ENCODE data around the gene PDP2.
A peak's percentile ranks its signal among the peaks of the same experiment; 100 is the strongest.

PDP2 gene, protein sequence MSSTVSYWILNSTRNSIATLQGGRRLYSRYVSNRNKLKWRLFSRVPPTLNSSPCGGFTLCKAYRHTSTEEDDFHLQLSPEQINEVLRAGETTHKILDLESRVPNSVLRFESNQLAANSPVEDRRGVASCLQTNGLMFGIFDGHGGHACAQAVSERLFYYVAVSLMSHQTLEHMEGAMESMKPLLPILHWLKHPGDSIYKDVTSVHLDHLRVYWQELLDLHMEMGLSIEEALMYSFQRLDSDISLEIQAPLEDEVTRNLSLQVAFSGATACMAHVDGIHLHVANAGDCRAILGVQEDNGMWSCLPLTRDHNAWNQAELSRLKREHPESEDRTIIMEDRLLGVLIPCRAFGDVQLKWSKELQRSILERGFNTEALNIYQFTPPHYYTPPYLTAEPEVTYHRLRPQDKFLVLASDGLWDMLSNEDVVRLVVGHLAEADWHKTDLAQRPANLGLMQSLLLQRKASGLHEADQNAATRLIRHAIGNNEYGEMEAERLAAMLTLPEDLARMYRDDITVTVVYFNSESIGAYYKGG

DNA sequence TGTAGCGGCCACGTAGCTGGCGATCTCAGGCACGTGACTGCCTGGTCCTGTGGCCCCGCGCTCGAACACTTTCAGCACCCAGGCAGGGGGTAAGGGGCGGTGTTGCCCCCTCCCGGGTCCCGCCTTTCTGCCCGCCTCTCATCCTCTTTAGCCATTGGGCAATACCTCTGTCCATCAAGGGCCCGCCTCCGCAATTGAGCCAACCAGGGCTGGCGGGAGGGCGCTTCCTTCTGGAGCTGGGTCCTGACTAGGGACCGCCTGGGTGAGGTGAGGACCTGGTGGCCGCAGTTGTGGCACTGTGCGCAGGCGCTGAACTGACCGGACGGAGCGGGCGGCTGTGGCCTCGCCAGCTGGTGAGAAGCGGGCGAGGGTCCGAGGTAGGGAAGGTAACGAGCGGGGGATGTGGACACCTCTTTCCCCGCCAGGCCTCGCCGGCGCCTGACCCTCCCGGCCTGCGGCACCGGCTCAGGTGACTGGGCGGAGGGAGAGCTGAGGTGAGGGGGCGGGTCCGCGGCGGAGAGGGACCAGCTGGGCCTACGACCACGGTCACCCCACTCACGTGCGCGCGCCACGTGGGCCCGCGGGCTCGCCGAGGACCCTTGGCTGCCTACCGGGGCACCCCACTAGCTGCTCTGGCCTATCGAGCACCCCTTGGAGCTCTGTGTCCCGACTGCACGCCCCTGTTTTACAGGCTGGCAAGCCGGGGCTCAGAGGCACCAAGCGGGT lies at the start of gene PDP2:
TSS of gene PDP2 (plus strand) at position 228 of the 726 bp plus-strand sequence. CDS start 3,770 bp downstream, outside the sequence.
- Histone ChIP-seq H2AFZ (ENCODE audit: low read length) (peak within 1 kb of the TSS; percentile 76), H3K79me2 (ENCODE audit: insufficient read depth, low read length) (peaks cover 43% of the 10 kb centered on the region), H3K4me3 (ENCODE audit: low read length, poor library complexity, severe bottlenecking) (peak within 1 kb of the TSS; percentile 97), H4K20me1 (ENCODE audit: insufficient read depth, low read length, poor library complexity, severe bottlenecking) (peaks cover 29% of the 10 kb centered on the region), H3K36me3 (ENCODE audit: insufficient read depth, low read length) (peaks cover 13% of the 10 kb centered on the region; the same call in 1 of the 2 replicates), H3K4me2 (ENCODE audit: low read depth, low read length, poor library complexity, severe bottlenecking) (peak within 1 kb of the TSS; percentile 87), H3F3A (ENCODE audit: low read depth) (peaks cover 11% of the 10 kb centered on the region), H3K9ac (ENCODE audit: low read depth, low read length, poor library complexity, severe bottlenecking) (peak within 1 kb of the TSS; percentile 73), H3K4me1 (ENCODE audit: insufficient read depth, low read length, poor library complexity, severe bottlenecking) (peaks cover 51% of the 10 kb centered on the region), H3K9me3 (ENCODE audit: insufficient read depth, low read depth, low read length) (no peaks in the 10 kb centered on the region), H3K27me3 (ENCODE audit: insufficient read depth, low read length, poor library complexity, severe bottlenecking) (no peaks in the 10 kb centered on the region), H3K9me2 (replicated peaks; ENCODE audit: low read depth, low read length) (no peaks in the 10 kb centered on the region)
- no peak for TF ChIP-seq EZH2phosphoT487 (IDR thresholded peaks at IDR 0.05; ENCODE audit: borderline replicate concordance)
- TF ChIP-seq, protein P1, sequence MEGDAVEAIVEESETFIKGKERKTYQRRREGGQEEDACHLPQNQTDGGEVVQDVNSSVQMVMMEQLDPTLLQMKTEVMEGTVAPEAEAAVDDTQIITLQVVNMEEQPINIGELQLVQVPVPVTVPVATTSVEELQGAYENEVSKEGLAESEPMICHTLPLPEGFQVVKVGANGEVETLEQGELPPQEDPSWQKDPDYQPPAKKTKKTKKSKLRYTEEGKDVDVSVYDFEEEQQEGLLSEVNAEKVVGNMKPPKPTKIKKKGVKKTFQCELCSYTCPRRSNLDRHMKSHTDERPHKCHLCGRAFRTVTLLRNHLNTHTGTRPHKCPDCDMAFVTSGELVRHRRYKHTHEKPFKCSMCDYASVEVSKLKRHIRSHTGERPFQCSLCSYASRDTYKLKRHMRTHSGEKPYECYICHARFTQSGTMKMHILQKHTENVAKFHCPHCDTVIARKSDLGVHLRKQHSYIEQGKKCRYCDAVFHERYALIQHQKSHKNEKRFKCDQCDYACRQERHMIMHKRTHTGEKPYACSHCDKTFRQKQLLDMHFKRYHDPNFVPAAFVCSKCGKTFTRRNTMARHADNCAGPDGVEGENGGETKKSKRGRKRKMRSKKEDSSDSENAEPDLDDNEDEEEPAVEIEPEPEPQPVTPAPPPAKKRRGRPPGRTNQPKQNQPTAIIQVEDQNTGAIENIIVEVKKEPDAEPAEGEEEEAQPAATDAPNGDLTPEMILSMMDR (conservative IDR thresholded peaks at IDR 0.05; ENCODE audit: low read length): no peak

DNA sequence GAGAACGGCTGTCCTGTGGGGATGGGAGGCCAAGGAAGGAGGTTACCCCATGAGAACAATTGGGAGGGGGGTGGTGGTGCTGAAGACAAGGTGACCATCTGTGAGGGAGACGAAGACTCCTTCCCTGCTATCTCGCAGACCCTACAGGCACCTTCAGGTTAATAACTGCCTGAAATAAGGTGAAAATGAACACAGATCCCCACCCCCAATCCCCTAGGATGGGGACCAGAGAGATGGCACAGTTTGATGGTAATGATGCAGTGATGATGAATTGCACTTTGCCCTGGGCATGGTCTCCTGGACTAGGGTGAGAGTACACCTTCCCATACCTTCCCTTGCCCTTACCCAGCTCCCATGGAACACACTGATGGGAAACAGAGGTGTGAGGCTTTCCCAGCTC lies 48.1 kb upstream of the PDP2 start:
- Histone ChIP-seq H3F3A (ENCODE audit: low read depth) (no peaks in the 10 kb centered on the region), H3K4me3 (ENCODE audit: low read length, poor library complexity, severe bottlenecking) (no peak overlapping the region), H3K9me3 (ENCODE audit: insufficient read depth, low read depth, low read length) (no peaks in the 10 kb centered on the region), H3K4me2 (ENCODE audit: low read depth, low read length, poor library complexity, severe bottlenecking) (no peak overlapping the region), H3K9ac (ENCODE audit: low read depth, low read length, poor library complexity, severe bottlenecking) (no peak overlapping the region), H3K4me1 (ENCODE audit: insufficient read depth, low read length, poor library complexity, severe bottlenecking) (peaks cover 27% of the 10 kb centered on the region), H4K20me1 (ENCODE audit: insufficient read depth, low read length, poor library complexity, severe bottlenecking) (peaks cover 20% of the 10 kb centered on the region), H3K79me2 (ENCODE audit: insufficient read depth, low read length) (peaks cover 35% of the 10 kb centered on the region), H3K36me3 (ENCODE audit: insufficient read depth, low read length) (0 out of 2 replicates have a peak, but pooled peaks cover 5% of the 10 kb centered on the region), H3K27me3 (ENCODE audit: insufficient read depth, low read length, poor library complexity, severe bottlenecking) (no peaks in the 10 kb centered on the region), H3K9me2 (replicated peaks; ENCODE audit: low read depth, low read length) (no peaks in the 10 kb centered on the region), H2AFZ (ENCODE audit: low read length) (no peak overlapping the region)
- TF ChIP-seq EZH2phosphoT487 (IDR thresholded peaks at IDR 0.05; ENCODE audit: borderline replicate concordance): no peak
- TF ChIP-seq, protein P1 (conservative IDR thresholded peaks at IDR 0.05; ENCODE audit: low read length): no peak

DNA sequence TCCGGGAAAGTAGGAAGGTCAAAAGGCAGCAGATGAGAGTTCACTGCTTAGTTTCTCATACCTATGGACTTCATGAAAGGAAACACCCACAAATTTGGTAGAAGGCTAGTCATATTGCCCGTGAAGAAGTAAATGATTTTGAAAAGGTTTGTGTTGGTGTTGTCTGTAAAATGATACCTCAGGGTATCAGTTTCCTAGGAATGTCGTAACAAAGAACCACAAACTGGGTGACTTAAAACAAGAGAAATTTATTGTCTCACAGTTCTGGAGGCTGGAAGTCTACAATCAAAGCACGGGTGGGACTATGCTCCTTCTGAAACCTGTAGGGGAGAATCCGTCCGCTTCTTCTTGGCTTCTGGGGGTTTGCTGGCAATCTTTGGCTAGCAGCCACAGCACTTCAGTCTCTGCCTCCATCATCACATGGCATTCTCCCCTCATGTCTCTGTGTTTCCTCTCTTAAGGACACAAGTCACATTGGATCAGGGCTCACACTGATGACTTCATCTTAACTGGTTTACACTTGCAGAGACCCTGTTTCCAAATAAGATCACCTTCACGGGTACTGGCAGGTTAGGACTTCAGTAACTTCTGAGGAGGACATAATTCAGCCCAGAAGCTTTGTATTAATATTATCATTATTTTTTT lies 47.5 kb upstream of the PDP2 start:
- 0 out of 2 replicates have a peak, but pooled peaks cover under 1% of the 10 kb centered on the region for H3K36me3 ChIP-seq (ENCODE audit: insufficient read depth, low read length)
- H3K79me2 ChIP-seq (ENCODE audit: insufficient read depth, low read length): peaks cover 29% of the 10 kb centered on the region
- no peaks in the 10 kb centered on the region for H3F3A ChIP-seq (ENCODE audit: low read depth)
- H3K4me1 ChIP-seq (ENCODE audit: insufficient read depth, low read length, poor library complexity, severe bottlenecking): peaks cover 24% of the 10 kb centered on the region
- no peaks in the 10 kb centered on the region for H3K9me3 ChIP-seq (ENCODE audit: insufficient read depth, low read depth, low read length)
- TF ChIP-seq EZH2phosphoT487 (IDR thresholded peaks at IDR 0.05; ENCODE audit: borderline replicate concordance): no peak
- H3K9me2 ChIP-seq (replicated peaks; ENCODE audit: low read depth, low read length): no peaks in the 10 kb centered on the region
- no peak overlapping the region for H3K4me2 ChIP-seq (ENCODE audit: low read depth, low read length, poor library complexity, severe bottlenecking)
- H3K4me3 ChIP-seq (ENCODE audit: low read length, poor library complexity, severe bottlenecking): no peak overlapping the region
- peaks cover 17% of the 10 kb centered on the region for H4K20me1 ChIP-seq (ENCODE audit: insufficient read depth, low read length, poor library complexity, severe bottlenecking)
- H3K27me3 ChIP-seq (ENCODE audit: insufficient read depth, low read length, poor library complexity, severe bottlenecking): no peaks in the 10 kb centered on the region
- H2AFZ ChIP-seq (ENCODE audit: low read length): peak overlapping the region; percentile 56; the same call in 1 of the 2 replicates
- no peak overlapping the region for H3K9ac ChIP-seq (ENCODE audit: low read depth, low read length, poor library complexity, severe bottlenecking)

Data from Loucy (cell line).